GM21423 (cell line): ENCODE measurements around the gene LY86.

ENCODE experiments used
- ATAC-seq: cut with Tn5 transposase; IDR thresholded peaks from one replicate; pipeline ENCODE4 v1.9.1; 2021; ENCODE audit warnings: mild to moderate bottlenecking, moderate library complexity; ENCODE audit not compliant: unreplicated experiment

Gene LY86

DNA sequence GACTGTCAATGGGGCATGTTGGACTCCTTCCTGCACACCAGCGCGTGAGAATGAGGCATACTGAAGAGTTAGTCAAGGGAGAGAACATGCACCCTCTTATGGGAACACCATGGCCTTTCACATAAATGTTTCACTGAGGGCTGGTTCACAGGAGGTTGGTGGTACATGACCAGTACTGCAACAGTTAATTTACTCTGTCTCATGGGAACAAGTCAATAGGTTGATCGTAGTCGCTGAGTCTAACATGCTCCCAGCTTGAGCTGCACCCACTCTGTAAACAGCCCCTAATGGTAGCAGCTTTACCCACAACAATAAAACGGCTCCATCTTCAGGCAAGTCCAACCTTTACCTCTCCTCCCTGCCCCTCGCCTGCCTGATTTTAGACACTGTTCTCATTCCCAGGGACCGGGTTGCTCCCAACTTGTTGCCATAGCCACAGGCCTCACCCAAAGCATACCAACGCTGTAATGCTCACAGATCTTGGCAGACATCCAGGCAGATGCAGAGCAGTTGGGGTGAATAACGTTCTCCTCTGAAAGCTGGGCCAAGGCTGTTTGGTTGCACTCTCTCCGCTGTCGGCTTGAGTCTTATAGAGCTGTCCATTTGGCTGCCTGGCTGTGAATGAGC lies 111.3 kb downstream of the LY86 start:
- ATAC-seq: no peak

GRCh38 chr6:6700407-6701270 lies 112.1 kb downstream of the LY86 start:
- no peak for ATAC-seq

DNA sequence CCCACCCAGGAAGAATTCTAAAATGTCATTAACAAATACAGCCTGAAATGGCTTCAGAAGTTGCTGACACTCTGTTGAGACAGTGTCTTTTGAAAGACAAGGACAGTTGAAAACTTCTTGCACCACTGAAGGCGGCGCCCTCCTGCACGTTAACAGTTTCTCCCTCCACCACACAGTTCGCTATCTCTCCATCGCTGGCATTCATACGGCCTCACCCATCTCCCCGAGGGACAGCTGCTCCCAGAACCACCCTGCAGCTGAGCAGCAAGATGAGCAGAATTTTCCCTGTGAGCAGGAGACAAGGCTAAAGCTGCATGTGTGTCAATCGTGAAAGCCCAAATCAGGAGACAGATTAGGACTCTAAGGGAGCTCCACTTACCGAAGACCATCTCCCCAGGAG lies 113.3 kb downstream of the LY86 start:
- no peak for ATAC-seq

GRCh38 chr6:6703699-6704098 lies 115.2 kb downstream of the LY86 start:
- ATAC-seq: no peak
